DOHH2 (cell line): ENCODE measurements around the gene DGCR2.

ENCODE experiments used
- EZH2phosphoT487 ChIP-seq: fragments of 200-600 bp; sonication (generic); IDR thresholded peaks from 2 replicates; pipeline ENCODE4 v1.6.1; 2017; ENCODE audit warnings: borderline replicate concordance, mild to moderate bottlenecking, antibody characterized with exemption, low read length, moderate library complexity, mixed read lengths
- TF ChIP-seq, protein P1 (sequence below): fragments of 200-600 bp; sonication (generic); IDR thresholded peaks from one replicate; pipeline ENCODE4 v1.5.1; 2014; ENCODE audit warnings: antibody characterized with exemption, mild to moderate bottlenecking, low read depth, low read length; ENCODE audit not compliant: poor library complexity, severe bottlenecking

DNA sequence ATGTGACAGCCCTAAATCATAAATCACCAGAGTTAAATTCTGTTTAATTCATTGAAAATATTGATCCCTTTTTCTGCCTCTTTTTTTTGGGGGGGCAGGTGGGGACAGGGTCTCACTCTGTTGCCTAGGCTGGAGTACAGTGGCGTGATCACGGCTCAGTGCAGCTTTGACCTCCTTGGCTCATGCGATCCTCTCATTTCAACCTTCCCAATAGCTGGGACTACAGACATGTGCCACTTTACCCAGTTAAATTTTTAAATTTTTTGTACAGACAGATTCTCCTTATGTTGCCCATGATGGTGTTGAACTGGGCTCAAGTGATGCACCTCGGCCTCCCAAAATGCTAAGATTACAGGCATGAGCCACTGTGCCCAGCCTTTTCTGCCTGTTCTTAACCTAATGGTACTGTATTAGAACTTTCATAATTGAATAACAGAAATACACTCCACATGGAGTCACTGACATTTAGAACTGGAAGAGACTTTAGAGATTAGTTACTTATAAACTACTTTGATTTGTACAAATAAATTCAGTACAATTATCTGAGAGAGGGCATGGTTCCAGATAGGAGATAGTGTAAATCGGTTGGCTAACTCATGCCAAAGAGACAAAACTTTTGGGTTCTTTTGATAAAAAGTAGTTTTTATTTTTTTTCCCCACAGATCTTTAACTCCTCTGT, 109.8 kb downstream of the DGCR2 start:
- TF ChIP-seq, protein P1, sequence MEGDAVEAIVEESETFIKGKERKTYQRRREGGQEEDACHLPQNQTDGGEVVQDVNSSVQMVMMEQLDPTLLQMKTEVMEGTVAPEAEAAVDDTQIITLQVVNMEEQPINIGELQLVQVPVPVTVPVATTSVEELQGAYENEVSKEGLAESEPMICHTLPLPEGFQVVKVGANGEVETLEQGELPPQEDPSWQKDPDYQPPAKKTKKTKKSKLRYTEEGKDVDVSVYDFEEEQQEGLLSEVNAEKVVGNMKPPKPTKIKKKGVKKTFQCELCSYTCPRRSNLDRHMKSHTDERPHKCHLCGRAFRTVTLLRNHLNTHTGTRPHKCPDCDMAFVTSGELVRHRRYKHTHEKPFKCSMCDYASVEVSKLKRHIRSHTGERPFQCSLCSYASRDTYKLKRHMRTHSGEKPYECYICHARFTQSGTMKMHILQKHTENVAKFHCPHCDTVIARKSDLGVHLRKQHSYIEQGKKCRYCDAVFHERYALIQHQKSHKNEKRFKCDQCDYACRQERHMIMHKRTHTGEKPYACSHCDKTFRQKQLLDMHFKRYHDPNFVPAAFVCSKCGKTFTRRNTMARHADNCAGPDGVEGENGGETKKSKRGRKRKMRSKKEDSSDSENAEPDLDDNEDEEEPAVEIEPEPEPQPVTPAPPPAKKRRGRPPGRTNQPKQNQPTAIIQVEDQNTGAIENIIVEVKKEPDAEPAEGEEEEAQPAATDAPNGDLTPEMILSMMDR: no peak
- no peak for TF ChIP-seq EZH2phosphoT487
